GM19240 (cell line): ENCODE measurements around the gene KAZN.

ENCODE experiments used
- DNase-seq: peaks from one replicate; pipeline ENCODE4 v3.0.0; 2011; ENCODE audit warnings: low spot score; ENCODE audit not compliant: insufficient read length

Gene KAZN

GRCh38 chr1:14768582-14769304, 170.3 kb downstream of the KAZN start:
- DNase-seq, result no peak

GRCh38 chr1:14769486-14770274, 171.2 kb downstream of the KAZN start:
- DNase-seq, result no peak

GRCh38 chr1:14773396-14774025, 175.0 kb downstream of the KAZN start:
- DNase-seq, result no peak

GRCh38 chr1:14774225-14774624, 175.7 kb downstream of the KAZN start:
- DNase-seq, result no peak

- DNase-seq, result no peak
These were observed 176.5 kb downstream of the KAZN start for GRCh38 chr1:14774988-14775387.

- DNase-seq, result no peak
These were observed 176.9 kb downstream of the KAZN start for GRCh38 chr1:14775434-14775833.

GRCh38 chr1:14777516-14778506, 179.3 kb downstream of the KAZN start:
- DNase-seq, result no peak

- no peak for DNase-seq
These were observed 180.0 kb downstream of the KAZN start for GRCh38 chr1:14778541-14778897.

- DNase-seq, result peak; percentile 40
These were observed 180.7 kb downstream of the KAZN start for GRCh38 chr1:14778898-14779865.

- no peak for DNase-seq
These were observed 181.8 kb downstream of the KAZN start for GRCh38 chr1:14780271-14780670.

GRCh38 chr1:14781811-14782210, 183.3 kb downstream of the KAZN start:
- no peak for DNase-seq

- no peak for DNase-seq
These were observed 184.5 kb downstream of the KAZN start for GRCh38 chr1:14782741-14783591.

GRCh38 chr1:14783592-14783886, 185.1 kb downstream of the KAZN start:
- DNase-seq, result no peak

- no peak for DNase-seq
These were observed 186.6 kb downstream of the KAZN start for GRCh38 chr1:14784790-14785773.

- DNase-seq, result no peak
These were observed 187.7 kb downstream of the KAZN start for GRCh38 chr1:14786109-14786675.

- no peak for DNase-seq
These were observed 188.2 kb downstream of the KAZN start for GRCh38 chr1:14786681-14787080.

GRCh38 chr1:14787604-14788003, 189.1 kb downstream of the KAZN start:
- DNase-seq, result no peak

GRCh38 chr1:14788080-14788479, 189.6 kb downstream of the KAZN start:
- no peak for DNase-seq
